Measurements from ENCODE around the gene TBX18.

GRCh38 chr6:84681693-84682326, 82.6 kb downstream of the TBX18 start:
- TF ChIP-seq, protein P1, sequence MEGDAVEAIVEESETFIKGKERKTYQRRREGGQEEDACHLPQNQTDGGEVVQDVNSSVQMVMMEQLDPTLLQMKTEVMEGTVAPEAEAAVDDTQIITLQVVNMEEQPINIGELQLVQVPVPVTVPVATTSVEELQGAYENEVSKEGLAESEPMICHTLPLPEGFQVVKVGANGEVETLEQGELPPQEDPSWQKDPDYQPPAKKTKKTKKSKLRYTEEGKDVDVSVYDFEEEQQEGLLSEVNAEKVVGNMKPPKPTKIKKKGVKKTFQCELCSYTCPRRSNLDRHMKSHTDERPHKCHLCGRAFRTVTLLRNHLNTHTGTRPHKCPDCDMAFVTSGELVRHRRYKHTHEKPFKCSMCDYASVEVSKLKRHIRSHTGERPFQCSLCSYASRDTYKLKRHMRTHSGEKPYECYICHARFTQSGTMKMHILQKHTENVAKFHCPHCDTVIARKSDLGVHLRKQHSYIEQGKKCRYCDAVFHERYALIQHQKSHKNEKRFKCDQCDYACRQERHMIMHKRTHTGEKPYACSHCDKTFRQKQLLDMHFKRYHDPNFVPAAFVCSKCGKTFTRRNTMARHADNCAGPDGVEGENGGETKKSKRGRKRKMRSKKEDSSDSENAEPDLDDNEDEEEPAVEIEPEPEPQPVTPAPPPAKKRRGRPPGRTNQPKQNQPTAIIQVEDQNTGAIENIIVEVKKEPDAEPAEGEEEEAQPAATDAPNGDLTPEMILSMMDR (conservative IDR thresholded peaks at IDR 0.05) = no peak
- TF ChIP-seq ZFX (IDR thresholded peaks at IDR 0.05) = no peak

Data from C4-2B (cell line).